NCI-H2196 treated with DMSO at 0.1 percent for 48 hours (cell line): ENCODE results near the gene NDUFA1.
"Not testable (repeated sequence)": the region's sequence is repeated elsewhere in the genome, so short reads cannot be mapped to it uniquely, and the experiment has no call there.

ENCODE experiments used
- DNase-seq: peaks from one replicate; lab custom pipeline; 2025; ENCODE audit not compliant: unreplicated experiment; lab: John Stamatoyannopoulos, UW

The NDUFA1 gene

DNA sequence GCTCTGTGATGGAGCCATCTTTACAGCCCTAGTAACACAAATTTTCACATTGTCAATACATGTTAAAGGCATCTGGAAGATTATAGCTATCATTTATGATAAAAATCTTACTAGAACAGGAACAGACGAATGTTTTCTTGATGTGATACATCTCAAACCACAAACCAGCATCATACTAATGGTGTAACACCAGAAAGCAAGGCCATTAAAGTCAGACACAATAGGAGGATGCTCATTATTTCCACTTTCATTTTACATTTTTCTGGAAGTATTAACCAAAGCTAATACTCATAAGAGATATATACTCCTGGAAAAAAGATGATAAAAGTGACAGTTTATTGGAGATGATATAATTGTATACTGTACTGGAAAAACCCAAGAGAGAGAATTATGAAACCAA is 29.3 kb downstream of the NDUFA1 start:
- DNase-seq, result no peak

DNA sequence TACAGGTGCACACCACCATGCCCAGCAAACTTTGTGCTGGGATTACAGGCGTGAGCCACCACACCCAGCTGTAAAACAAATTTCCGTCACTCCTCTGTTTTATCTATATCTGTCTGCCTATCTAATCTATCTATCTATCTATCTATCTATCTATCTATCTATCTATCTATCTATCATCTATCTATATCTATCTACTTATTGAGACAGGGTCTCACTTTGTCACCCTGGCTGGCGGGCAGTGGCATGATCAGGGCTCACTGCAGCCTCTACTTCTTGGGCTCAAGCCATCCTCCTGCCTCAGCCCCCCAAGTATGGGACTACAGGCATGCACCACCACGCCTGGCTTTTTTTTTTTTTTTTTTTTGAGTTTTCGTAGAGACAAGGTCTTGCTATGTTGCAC is 44.7 kb downstream of the NDUFA1 start:
- DNase-seq, result no peak

DNA sequence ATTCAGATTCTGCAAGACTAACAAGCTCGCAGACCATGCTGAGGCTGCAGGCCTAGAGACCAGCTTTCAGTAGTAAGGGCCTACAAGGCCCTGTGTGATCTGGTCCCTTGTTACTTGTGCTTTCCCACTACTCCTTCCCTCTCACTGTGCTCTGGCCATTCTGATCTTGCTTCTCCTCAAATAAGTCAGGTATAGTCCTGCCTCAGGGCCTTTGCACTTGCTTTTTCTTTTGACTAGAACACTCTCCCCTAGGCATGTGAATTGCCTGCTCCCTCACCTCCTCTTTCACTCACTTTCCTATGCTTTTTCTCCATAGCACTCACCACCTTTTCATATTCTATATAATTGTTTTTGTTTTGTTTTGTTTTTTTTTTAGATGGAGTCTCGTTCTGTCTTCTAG is 46.2 kb downstream of the NDUFA1 start:
- DNase-seq, result no peak

DNA sequence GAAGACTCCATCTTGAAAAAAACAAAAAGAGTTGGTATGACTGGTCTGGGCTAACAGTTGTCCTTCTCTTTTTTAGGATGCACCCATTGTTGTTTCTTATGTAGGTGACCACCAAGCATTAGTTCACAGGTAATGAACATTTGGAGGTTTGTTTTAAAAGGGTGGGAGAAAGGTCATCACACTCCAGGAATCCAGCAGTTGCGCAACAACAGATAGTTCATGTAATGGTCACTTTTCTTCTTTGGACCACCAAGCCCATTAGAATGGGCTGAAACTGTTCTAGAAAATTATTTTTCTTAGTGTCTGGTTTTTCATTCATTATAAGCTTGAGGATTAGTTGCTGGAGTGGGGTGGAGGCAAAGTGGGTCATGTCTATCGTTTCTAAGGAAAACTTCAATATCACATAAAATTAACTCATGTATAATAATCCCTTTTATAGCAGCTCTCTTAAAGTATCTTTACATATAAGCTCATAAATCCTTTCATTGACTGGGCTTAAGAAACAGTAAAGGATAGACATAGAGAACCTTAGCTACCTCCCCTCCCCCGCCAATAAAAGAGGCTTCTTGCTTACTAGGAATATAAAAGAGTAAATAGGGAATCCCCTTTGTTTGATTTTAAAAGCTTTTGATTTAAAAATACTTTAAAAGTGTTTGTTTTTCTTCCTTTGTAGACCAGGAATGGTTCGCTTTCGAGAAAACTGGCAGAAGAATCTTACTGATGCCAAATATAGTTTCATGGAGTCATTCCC is 48.4 kb downstream of the NDUFA1 start:
- no peak for DNase-seq

DNA sequence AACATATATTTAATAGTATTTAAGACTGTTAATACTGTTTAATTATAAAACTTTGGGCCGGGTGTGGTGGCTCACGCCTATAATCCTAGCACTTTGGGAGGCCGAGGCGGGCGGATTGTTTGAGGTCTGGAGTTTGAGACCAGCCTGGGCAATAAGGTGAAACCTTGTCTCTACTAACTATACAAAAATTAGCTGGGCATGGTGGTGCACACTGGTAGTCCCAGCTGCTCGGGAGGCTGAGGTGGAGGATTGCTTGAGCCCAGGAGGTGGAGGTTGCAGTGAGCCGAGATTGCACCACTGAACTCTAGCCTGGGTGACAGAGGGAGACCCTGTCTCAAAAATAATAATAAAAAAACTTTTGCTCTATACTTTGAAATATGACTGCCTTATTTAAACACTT is 50.8 kb downstream of the NDUFA1 start:
- DNase-seq, result not testable (repeated sequence)
